GM19043 (cell line): ENCODE measurements around the gene HSPA1L.

ENCODE experiments used
- ATAC-seq: cut with Tn5 transposase; IDR thresholded peaks from one replicate; pipeline ENCODE4 v1.9.1; 2021; ENCODE audit warnings: low read depth; ENCODE audit not compliant: unreplicated experiment

HSPA1L gene

DNA sequence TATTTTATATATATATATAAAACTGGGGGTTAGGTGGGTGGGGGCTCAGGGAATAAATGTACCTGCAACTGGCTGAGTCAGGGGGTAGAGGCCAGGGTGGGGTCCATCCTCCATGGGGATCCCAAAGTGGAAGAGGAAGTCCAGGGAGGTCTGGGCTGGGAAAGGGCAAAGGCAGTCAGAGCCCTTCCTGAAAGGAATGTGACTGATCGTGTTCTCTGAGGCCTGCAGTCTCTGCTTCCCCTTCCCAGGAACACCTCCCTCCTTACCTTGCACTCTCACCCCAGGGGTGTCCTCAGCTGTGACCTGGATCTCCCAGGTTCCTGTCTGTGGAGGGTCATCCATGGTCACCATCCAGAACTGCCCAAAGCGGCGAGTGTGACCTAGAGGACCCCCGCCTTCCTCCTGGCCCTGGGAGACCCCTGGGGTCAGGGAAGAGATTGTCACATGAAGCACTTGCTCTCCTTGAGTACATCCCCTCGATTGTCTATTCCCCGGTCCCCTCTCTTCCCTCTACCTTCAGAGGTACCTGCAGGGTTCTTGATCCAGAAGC lies 47.9 kb downstream of the HSPA1L start:
- no peak for ATAC-seq

DNA sequence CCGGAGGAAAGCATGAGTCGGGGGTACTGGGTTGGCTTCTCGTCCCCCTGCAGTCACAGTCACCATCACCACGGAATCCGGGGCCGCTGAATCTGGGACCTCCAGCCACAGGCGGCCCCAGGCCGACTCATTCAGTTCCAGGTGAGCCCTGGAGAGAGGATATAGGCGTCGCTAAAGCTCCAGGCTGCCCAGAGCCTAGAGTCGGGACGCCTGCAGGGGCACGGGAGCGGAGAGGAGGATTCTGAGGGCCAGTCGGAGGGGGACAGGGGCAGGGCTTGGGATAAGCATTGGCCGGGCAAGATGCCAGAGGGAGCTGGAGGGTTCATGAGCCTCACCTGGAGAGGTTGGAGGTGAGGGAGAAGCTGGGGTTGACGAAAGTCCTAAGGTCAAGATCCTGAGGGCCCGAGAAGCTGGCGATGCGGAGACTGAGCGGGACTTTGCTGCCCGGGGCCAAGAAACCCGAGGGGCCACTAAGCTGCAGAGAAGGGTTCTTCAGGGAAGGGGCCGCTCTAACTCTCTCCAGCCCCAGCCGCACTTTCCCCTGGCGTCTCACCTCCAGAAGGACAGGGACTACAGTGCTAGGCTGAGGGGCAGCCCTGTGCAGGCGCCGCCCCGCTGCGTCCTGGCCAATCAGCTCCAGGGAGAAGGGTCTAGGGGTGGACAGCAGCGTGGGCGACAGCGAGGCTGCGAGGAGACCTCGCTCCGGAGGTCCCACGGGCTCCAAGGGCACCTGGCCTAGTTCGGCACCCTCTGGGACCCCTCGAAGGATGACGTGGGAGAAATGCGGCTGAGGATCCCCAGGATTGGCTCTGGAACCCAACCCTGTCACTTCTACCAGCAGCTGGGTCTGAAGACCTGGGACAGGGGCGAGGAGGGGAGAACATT lies 48.9 kb downstream of the HSPA1L start:
- no peak for ATAC-seq

DNA sequence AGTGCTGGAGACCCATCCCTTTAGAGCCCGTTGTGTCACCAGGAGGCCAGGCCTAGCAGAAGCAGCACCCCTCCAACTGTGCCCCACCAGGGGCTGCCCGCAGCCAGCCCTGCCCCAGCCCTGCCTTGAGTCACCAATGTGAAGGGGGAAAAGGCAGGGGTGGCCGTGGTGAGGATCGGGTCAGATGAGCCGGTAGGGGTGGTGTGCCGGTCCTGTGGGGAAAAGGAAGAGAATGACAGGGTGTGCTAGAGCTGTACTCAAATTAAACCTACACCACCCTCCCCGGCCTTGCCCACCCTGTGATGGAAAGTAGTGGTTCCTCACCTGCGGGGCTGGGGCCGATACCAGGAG lies 49.5 kb downstream of the HSPA1L start:
- ATAC-seq = no peak

DNA sequence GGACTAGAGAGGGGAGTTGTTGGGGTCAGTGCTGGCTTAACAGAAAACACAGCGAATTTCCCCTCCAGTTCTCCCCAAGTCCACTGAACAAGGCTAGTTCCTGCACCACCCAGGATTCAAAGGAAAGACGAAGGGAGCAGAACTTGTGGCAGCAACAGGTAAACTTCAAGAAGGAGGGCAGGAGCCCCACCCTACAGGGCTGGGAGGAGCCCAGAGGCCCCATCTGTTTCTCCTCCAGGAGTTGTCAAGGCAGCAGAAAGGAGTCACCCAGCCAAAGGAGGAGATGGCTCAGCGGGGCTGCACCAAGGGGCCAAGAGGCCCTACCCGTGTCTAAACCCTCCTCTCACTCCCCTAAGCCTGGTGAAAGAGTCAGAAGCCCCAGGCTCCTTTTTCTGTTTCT lies 50.9 kb downstream of the HSPA1L start:
- ATAC-seq = no peak

DNA sequence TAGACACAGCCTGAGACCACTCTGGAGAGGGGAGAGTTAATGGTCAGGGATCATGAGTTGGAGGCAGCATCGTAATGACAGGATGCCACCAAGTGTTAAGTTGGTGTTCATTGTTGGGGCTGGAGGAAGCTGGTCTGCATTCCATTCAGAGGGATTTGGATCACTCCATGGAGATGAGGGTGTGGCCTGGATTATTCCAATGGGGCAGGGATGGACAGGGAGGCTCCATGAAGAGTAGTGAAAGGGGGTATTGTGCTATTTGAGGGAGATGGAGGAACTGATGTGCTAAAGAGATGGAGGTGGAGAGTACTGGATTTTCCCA lies 51.5 kb downstream of the HSPA1L start:
- ATAC-seq = no peak

DNA sequence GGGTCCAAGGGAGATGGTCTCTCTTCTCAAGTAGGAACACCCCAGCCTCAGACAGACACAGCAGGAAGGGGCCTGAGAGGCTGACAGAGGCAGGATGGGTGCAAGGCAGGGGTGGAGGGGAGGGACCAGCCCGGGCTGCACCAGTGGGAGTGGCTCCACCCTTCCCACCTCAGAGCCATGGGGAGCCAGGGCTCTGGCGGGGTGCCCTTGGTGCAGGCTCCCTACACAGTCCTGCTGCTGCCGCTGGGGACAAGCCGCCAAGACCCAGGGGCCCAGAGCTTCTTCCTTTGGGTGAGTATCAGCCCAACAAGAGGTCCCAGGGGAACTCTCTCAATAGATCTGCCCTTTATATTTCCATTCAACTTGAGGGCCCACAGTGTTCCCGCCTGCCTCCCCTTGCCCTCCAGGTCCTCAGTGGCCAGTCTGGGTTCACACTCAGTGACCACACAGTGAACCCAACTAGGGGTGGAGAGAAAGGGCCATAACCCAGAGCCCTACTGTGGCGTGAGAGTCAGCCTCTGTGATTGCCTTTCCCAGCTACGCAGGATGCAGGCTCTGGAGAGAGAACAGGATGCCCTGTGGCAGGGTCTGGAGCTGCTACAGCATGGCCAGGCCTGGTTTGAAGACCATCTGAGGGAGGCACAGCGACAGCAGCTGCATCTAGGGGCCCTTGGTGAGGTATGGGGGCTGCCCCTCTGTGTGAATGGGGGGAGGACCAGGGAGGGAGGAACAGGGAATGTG lies 52.0 kb downstream of the HSPA1L start:
- ATAC-seq = no peak

DNA sequence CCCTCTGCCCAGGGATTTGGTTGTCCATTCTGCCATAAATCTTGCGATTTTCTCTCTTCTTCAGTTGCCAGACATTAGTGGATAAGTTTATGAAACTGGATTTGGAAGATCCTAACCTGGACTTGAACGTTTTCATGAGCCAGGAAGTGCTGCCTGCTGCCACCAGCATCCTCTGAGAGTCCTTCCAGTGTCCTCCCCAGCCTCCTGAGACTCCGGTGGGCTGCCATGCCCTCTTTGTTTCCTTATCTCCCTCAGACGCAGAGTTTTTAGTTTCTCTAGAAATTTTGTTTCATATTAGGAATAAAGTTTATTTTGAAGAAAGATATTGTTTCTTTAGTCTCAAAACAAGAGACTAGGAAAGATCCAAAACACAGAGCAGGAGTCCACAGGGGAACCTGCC lies 52.7 kb downstream of the HSPA1L start, which contains the start of gene SAPCD1:
Gene SAPCD1, plus strand, starts transcription at position 301 of the 400 bp plus-strand sequence. CDS start 399 bp downstream, outside the sequence.
- no peak for ATAC-seq

DNA sequence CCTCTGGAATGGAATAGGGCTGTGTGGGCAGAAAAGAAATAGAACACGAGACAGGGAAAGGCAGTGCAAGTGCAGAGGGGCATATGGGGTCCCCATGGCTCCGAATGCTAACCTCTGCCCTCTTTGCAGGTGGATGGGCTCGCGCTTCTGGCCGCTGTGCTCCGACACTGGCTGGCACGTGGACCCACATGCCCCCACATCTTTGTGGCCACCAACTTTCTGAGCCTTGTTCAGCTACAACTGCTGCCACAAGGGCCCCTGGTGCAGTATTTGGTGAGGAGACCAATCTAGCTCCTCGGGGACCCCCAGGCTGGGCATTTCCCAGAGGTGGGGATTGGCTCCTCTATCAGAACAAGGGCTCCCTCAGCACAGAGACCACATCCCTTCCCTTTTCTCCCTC lies 53.7 kb downstream of the HSPA1L start:
- ATAC-seq = no peak

DNA sequence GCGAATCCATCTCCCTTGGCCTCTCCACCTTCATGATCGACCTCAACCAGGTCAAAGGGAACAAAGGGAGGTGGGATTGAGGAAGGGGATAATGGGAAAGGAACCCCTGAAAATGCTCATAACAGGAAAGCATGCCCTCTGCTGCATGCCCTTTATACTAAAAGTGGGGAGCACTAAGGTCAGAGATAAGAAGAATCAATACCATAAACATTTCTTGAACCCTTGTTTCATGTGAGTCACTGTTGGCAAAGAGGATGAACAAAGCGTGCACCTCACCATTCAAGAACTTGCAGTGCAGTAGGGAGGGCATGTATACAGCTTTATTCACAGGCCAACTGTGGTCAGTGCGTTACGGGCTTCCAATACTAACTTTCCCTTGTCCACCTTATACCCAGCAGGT lies 54.3 kb downstream of the HSPA1L start:
- no peak for ATAC-seq
